Astrocyte (in vitro differentiated cells and primary cell): ENCODE data around the gene SAP30BP. TPM values are rescaled to one million over a fixed set of nuclear protein-coding genes. Genes with fewer than 3 reads are reported as not detected.

Experiments used
- DNase-seq: peaks from one replicate; pipeline ENCODE4 v3.0.0-alpha.2; 2010; ENCODE audit warnings: low read depth
- FAIRE-seq: peaks from 2 replicates; lab custom pipeline; 2011; peaks lifted over from hg19 to GRCh38; lab: Jason Lieb, UNC
- H2AFZ ChIP-seq: 2 replicates; pipeline ENCODE4 v1.6.0; 2012; ENCODE audit warnings: low read depth, low read length, inconsistent platforms
- H3K27ac ChIP-seq: 2 replicates; pipeline ENCODE4 v1.5.1; 2011; ENCODE audit warnings: low read depth, low read length, inconsistent platforms
- H3K27me3 ChIP-seq: 2 replicates; pipeline ENCODE4 v1.6.0; 2011; ENCODE audit warnings: low read length, inconsistent platforms; ENCODE audit not compliant: insufficient read depth
- H3K36me3 ChIP-seq: 2 replicates; pipeline ENCODE4 v1.5.1; 2011; ENCODE audit warnings: low read length, inconsistent platforms; ENCODE audit not compliant: insufficient read depth
- H3K4me1 ChIP-seq: 2 replicates; pipeline ENCODE4 v1.5.1; 2011; ENCODE audit warnings: low read length, inconsistent platforms; ENCODE audit not compliant: insufficient read depth
- H3K4me2 ChIP-seq: 2 replicates; pipeline ENCODE4 v1.6.0; 2012; ENCODE audit warnings: low read length, inconsistent platforms
- H3K4me3 ChIP-seq: 2 replicates; pipeline ENCODE4 v1.5.1; 2011; ENCODE audit warnings: low read depth, mild to moderate bottlenecking, low read length, inconsistent platforms; ENCODE audit not compliant: insufficient read depth
- H3K79me2 ChIP-seq: 2 replicates; pipeline ENCODE4 v1.6.0; 2012; ENCODE audit warnings: mild to moderate bottlenecking, low read length, inconsistent platforms; ENCODE audit not compliant: insufficient read depth
- H3K9ac ChIP-seq: 2 replicates; pipeline ENCODE4 v1.6.0; 2012; ENCODE audit warnings: mild to moderate bottlenecking, low read length, inconsistent platforms
- H3K9me3 ChIP-seq: 2 replicates; pipeline ENCODE4 v1.5.1; 2012; ENCODE audit warnings: low read depth, mild to moderate bottlenecking, low read length, inconsistent platforms; ENCODE audit not compliant: insufficient read depth
- H4K20me1 ChIP-seq: 2 replicates; pipeline ENCODE4 v1.6.0; 2012; ENCODE audit warnings: low read length, inconsistent platforms; ENCODE audit not compliant: insufficient read depth
- H3K27ac Mint-ChIP-seq: one replicate; pipeline ENCODE4 v1.8.0; 2021; ENCODE audit warnings: mild to moderate bottlenecking, mixed read lengths; ENCODE audit not compliant: unreplicated experiment
- H3K27me3 Mint-ChIP-seq: one replicate; pipeline ENCODE4 v1.8.0; 2021; ENCODE audit warnings: low read depth, mixed read lengths; ENCODE audit not compliant: unreplicated experiment
- H3K36me3 Mint-ChIP-seq: one replicate; pipeline ENCODE4 v1.8.0; 2021; ENCODE audit warnings: low read depth, mixed read lengths; ENCODE audit not compliant: unreplicated experiment
- H3K4me1 Mint-ChIP-seq: one replicate; pipeline ENCODE4 v1.8.0; 2021; ENCODE audit warnings: low read depth, mixed read lengths; ENCODE audit not compliant: unreplicated experiment
- H3K4me3 Mint-ChIP-seq: one replicate; pipeline ENCODE4 v1.8.0; 2021; ENCODE audit warnings: mild to moderate bottlenecking, moderate library complexity, mixed read lengths; ENCODE audit not compliant: unreplicated experiment
- H3K9me3 Mint-ChIP-seq: one replicate; pipeline ENCODE4 v1.8.0; 2021; ENCODE audit warnings: mild to moderate bottlenecking, mixed read lengths; ENCODE audit not compliant: unreplicated experiment
- CTCF ChIP-seq: IDR thresholded peaks from 2 replicates; pipeline ENCODE4 v1.5.1; 2011; ENCODE audit warnings: low read depth, mild to moderate bottlenecking, inconsistent platforms, low read length, moderate library complexity; ENCODE audit not compliant: insufficient read depth
- EZH2 ChIP-seq: IDR thresholded peaks from 2 replicates; pipeline ENCODE4 v1.6.1; 2012; ENCODE audit warnings: mild to moderate bottlenecking, low read length, inconsistent platforms; ENCODE audit not compliant: insufficient read depth
- total RNA-seq: library from RNA; stranded (reverse); gene quantifications from 2 replicates; pipeline ENCODE4 v1.2.1, GENCODE V29; 2021

Gene SAP30BP
- total RNA-seq, 1 donor from 2014 or later = 99.2 TPM

- H3K79me2 ChIP-seq = peaks cover 67% of the 10 kb centered on the region
- no peak overlapping the region for H3K4me3 ChIP-seq
- no peak overlapping the region for H2AFZ ChIP-seq
- H3K36me3 Mint-ChIP-seq = peaks cover 40% of the 10 kb centered on the region
- H3K4me1 ChIP-seq = peaks cover 75% of the 10 kb centered on the region
- peaks cover 12% of the 10 kb centered on the region for H3K36me3 ChIP-seq
- peaks cover 67% of the 10 kb centered on the region for H3K4me1 Mint-ChIP-seq
- H3K4me3 Mint-ChIP-seq = no peak overlapping the region
- no peaks in the 10 kb centered on the region for H3K27me3 Mint-ChIP-seq
- H3K9me3 ChIP-seq = no peaks in the 10 kb centered on the region
- TF ChIP-seq EZH2 = no peak
- peak; percentile 11 for TF ChIP-seq CTCF
- peaks cover 12% of the 10 kb centered on the region for H4K20me1 ChIP-seq
- H3K27me3 ChIP-seq = no peaks in the 10 kb centered on the region
- peak; percentile 75 for FAIRE-seq
- peak overlapping the region; percentile 92 for H3K27ac ChIP-seq
- H3K9me3 Mint-ChIP-seq = no peaks in the 10 kb centered on the region
- peak overlapping the region; percentile 71 for H3K9ac ChIP-seq
- peak; percentile 88 for DNase-seq
- peak overlapping the region; percentile 62 for H3K27ac Mint-ChIP-seq
- H3K4me2 ChIP-seq = peak overlapping the region; percentile 78
These were observed 26.7 kb downstream of the SAP30BP start for GRCh38 chr17:75693500-75694481.

GRCh38 chr17:75694536-75694935, 27.4 kb downstream of the SAP30BP start:
- Histone ChIP-seq H3K79me2 (peaks cover 62% of the 10 kb centered on the region), H3K4me2 (peak overlapping the region; percentile 78), H3K9ac (peak overlapping the region; percentile 71), H3K27ac (peak overlapping the region; percentile 92), H3K4me1 (peaks cover 74% of the 10 kb centered on the region), H3K36me3 (peaks cover 12% of the 10 kb centered on the region), H3K4me3 (no peak overlapping the region), H3K9me3 (no peaks in the 10 kb centered on the region), H2AFZ (no peak overlapping the region), H3K27me3 (no peaks in the 10 kb centered on the region), H4K20me1 (peaks cover 12% of the 10 kb centered on the region)
- TF ChIP-seq CTCF = no peak
- TF ChIP-seq EZH2 = no peak
- H3K4me1 Mint-ChIP-seq = peaks cover 61% of the 10 kb centered on the region
- DNase-seq (no peak), FAIRE-seq (no peak)
- peak overlapping the region; percentile 62 for H3K27ac Mint-ChIP-seq
- peaks cover 39% of the 10 kb centered on the region for H3K36me3 Mint-ChIP-seq
- no peak overlapping the region for H3K4me3 Mint-ChIP-seq
- H3K27me3 Mint-ChIP-seq = no peaks in the 10 kb centered on the region
- no peaks in the 10 kb centered on the region for H3K9me3 Mint-ChIP-seq
